GM10248 (cell line): Measurements from ENCODE around the gene PKHD1.

ENCODE experiments used
- CTCF ChIA-PET: fragments of 300-600 bp; sonication (Branson Sonifier 250); formaldehyde crosslinking; extraction: SDS; loops from one replicate; lab custom pipeline; 2021; ENCODE audit warnings: antibody characterized with exemption; lab: Yijun Ruan, JAX
- POLR2A ChIA-PET: fragments of 350-650 bp; sonication (Branson Sonifier 250); formaldehyde crosslinking; extraction: SDS; loops from one replicate; lab custom pipeline; 2020; ENCODE audit warnings: antibody characterized with exemption; lab: Yijun Ruan, JAX
- DNase-seq: peaks from one replicate; pipeline ENCODE4 v3.0.0; 2012; ENCODE audit errors: extremely low spot score
- CTCF ChIP-seq: IDR thresholded peaks from 2 replicates; pipeline ENCODE4 v1.5.1; 2012; ENCODE audit warnings: mild to moderate bottlenecking, low read depth; ENCODE audit errors: extremely low read depth, missing control alignments, control extremely low read depth

The PKHD1 gene

GRCh38 chr6:52015953-52016352 is 71.5 kb downstream of the PKHD1 start:
- TF ChIP-seq CTCF, result no peak
- CTCF ChIA-PET, result interaction anchor here (1.0 to 1.5 kb wide), 3 partner anchors 13 to 56 kb away, joined by 3 to 5 read pairs (median 4); no protein-coding TSS in a partner anchor
- POLR2A ChIA-PET, result interaction anchor here (0.7 kb wide), 1 partner anchor 66 kb away, joined by 5 read pairs; no protein-coding TSS in a partner anchor
- DNase-seq, result no peak

DNA sequence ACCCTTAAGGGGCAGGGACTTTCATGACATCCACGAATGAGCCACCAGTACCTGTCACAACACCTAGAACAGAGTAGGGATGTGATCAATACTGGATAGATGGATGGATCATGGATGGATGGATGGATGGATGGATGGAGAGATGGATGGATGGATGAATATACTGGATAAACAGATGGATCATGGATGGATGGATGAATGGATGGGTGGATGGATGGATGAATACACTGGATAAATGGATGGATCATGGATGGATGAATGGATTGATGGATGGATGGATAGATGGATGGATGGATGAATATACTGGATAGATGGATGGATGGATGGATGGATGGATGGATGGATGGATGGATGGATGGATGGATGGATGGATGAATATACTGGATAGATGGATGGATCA is 73.0 kb downstream of the PKHD1 start:
- ChIA-PET POLR2A (no interaction called here), CTCF (interaction anchor here (5.3 kb wide), 1 partner anchor 7 kb away, joined by 27 read pairs; no protein-coding TSS in a partner anchor)
- TF ChIP-seq CTCF, result no peak

DNA sequence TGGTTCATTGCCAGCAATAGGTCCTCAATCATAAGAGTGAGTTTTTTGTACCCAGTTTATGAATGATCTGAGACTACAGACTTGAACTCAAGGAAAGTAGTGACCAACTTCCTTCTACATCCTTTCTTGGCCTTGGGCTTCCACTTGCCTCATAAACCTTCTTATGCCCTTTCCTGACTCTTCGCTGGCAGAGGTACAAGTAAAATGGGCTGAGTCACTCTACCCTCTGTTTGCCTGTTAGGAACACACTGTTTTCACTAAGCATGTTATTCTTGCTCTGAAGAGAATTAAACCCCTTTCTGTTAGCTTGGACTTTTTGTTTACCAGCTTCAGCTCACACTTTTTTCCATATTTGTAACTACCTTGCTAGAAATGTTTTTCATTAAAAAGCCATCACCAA is 74.4 kb downstream of the PKHD1 start:
- TF ChIP-seq CTCF, result no peak
- CTCF ChIA-PET, result interaction anchor here (0.6 to 5.3 kb wide), 4 partner anchors 8 to 53 kb away, joined by 3 to 27 read pairs (median 6); no protein-coding TSS in a partner anchor
- DNase-seq, result no peak
- POLR2A ChIA-PET, result no interaction called here

More for the DNA sequence above, 73.0 kb downstream of the PKHD1 start:
- no peak for DNase-seq

GRCh38 chr6:52012582-52012981 is 74.8 kb downstream of the PKHD1 start:
- no peak for TF ChIP-seq CTCF
- CTCF ChIA-PET, result interaction anchor here (1.0 to 5.3 kb wide), 4 partner anchors 8 to 53 kb away, joined by 3 to 27 read pairs (median 6); no protein-coding TSS in a partner anchor
- no peak for DNase-seq
- POLR2A ChIA-PET, result no interaction called here

DNA sequence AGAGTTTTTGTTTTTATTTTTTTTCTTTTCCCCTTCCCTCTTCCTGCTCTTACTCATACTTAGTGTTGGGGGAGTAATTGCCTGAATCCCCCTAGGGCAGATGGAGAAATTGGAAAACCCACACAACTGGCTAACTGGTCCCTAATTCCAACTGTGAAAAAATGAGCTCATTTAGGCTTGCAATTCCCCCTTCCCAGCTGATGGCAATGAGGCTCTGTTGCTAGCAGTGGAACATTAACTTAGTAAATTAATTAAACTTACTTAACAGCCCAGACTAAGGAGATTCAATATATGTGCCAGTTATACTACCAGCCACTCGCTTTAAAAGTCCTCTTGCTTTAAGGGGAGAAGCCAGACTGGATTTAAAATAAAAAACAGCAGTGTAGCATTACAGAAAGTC is 76.6 kb downstream of the PKHD1 start:
- no peak for DNase-seq
- ChIA-PET CTCF (interaction anchor here (0.9 to 5.3 kb wide), 5 partner anchors 8 to 84 kb away, joined by 3 to 27 read pairs (median 5); no protein-coding TSS in a partner anchor), POLR2A (no interaction called here)
- no peak for TF ChIP-seq CTCF

DNA sequence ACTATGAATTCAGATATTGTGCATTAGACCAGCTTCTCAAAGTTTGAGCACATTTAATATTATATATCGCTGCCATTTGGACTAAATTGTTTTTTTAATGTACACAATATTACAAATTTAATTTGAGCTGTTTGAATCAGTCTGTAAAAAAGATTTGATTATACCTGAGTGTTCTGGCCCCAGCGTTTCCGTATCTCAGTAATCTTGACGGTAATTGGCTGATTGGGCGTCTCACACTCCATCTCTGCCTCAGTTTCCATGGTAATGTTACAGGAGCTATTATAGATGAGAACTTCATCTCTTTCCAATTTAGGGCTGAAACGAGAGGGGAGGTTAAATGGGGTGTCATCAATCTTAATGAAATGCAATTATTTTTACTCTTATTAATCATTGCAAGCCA is 77.3 kb downstream of the PKHD1 start:
- CTCF ChIA-PET, result interaction anchor here (0.9 to 5.3 kb wide), 6 partner anchors 8 to 83 kb away, joined by 3 to 27 read pairs (median 4); no protein-coding TSS in a partner anchor
- TF ChIP-seq CTCF, result no peak
- POLR2A ChIA-PET, result no interaction called here
- no peak for DNase-seq
